HG03432 (cell line): ENCODE data around the gene GARIN5B.
"Not testable (repeated sequence)": the region's sequence is repeated elsewhere in the genome, so short reads cannot be mapped to it uniquely, and the experiment has no call there.

Experiments
- ATAC-seq: cut with Tn5 transposase; IDR thresholded peaks from one replicate; pipeline ENCODE4 v1.9.1; 2021; ENCODE audit warnings: mild to moderate bottlenecking, moderate library complexity; ENCODE audit not compliant: unreplicated experiment

The GARIN5B gene

GRCh38 chr19:55328774-55329318 is 34.2 kb downstream of the GARIN5B start:
- ATAC-seq = not testable (repeated sequence)

GRCh38 chr19:55325172-55325571 is 37.9 kb downstream of the GARIN5B start, which contains the start of gene TMEM150B:
Gene TMEM150B (minus strand): TSS chr19:55325341. CDS start chr19:55321036, 4,305 bp downstream.
- no peak for ATAC-seq

GRCh38 chr19:55324662-55325061 is 38.4 kb downstream of the GARIN5B start:
- ATAC-seq = no peak

GRCh38 chr19:55322204-55322885 is 40.7 kb downstream of the GARIN5B start:
- ATAC-seq = no peak

- no peak for ATAC-seq
These were observed 41.5 kb downstream of the GARIN5B start for GRCh38 chr19:55321466-55322137.

GRCh38 chr19:55320844-55321419 is 42.1 kb downstream of the GARIN5B start:
- ATAC-seq = no peak

GRCh38 chr19:55319785-55320184 is 43.3 kb downstream of the GARIN5B start:
- no peak for ATAC-seq

GRCh38 chr19:55316646-55317045 is 46.4 kb downstream of the GARIN5B start:
- no peak for ATAC-seq

GRCh38 chr19:55315956-55316525 is 47.0 kb downstream of the GARIN5B start:
- ATAC-seq = no peak

GRCh38 chr19:55314396-55314795 is 48.7 kb downstream of the GARIN5B start:
- no peak for ATAC-seq

- ATAC-seq = no peak
These were observed 50.2 kb downstream of the GARIN5B start for GRCh38 chr19:55312621-55313512.

GRCh38 chr19:55311797-55312196 is 51.3 kb downstream of the GARIN5B start:
- ATAC-seq = no peak

- no peak for ATAC-seq
These were observed 51.7 kb downstream of the GARIN5B start for GRCh38 chr19:55311397-55311796.

- no peak for ATAC-seq
These were observed 52.6 kb downstream of the GARIN5B start for GRCh38 chr19:55310498-55310897.

GRCh38 chr19:55309448-55309847 is 53.6 kb downstream of the GARIN5B start:
- no peak for ATAC-seq

GRCh38 chr19:55308281-55308680 is 54.8 kb downstream of the GARIN5B start:
- no peak for ATAC-seq

GRCh38 chr19:55306712-55307111 is 56.3 kb downstream of the GARIN5B start:
- no peak for ATAC-seq

- no peak for ATAC-seq
These were observed 57.0 kb downstream of the GARIN5B start for GRCh38 chr19:55305983-55306562.

- no peak for ATAC-seq
These were observed 57.6 kb downstream of the GARIN5B start for GRCh38 chr19:55305491-55305890.

GRCh38 chr19:55304980-55305379 is 58.1 kb downstream of the GARIN5B start:
- no peak for ATAC-seq
